OCI-M1 (cell line): ENCODE measurements around the gene CCR5AS.

Experiments used
- DNase-seq: peaks from one replicate; lab custom pipeline; 2025; lab: John Stamatoyannopoulos, UW

The CCR5AS gene

GRCh38 chr3:46429250-46429649, 22.4 kb upstream of the CCR5AS start:
- DNase-seq = no peak

GRCh38 chr3:46427916-46428833, 21.3 kb upstream of the CCR5AS start:
- peak; percentile 81 for DNase-seq

- DNase-seq = peak; percentile 20
Observed at GRCh38 chr3:46427404-46427803, 20.5 kb upstream of the CCR5AS start.

GRCh38 chr3:46426476-46426875, 19.6 kb upstream of the CCR5AS start:
- peak; percentile 27 for DNase-seq

- DNase-seq = no peak
Observed at GRCh38 chr3:46423588-46423987, 16.7 kb upstream of the CCR5AS start.

- no peak for DNase-seq
Observed at GRCh38 chr3:46422617-46423016, 15.8 kb upstream of the CCR5AS start.

GRCh38 chr3:46420931-46421330, 14.1 kb upstream of the CCR5AS start:
- no peak for DNase-seq

- no peak for DNase-seq
Observed at GRCh38 chr3:46419816-46420215, 12.9 kb upstream of the CCR5AS start.

GRCh38 chr3:46417841-46418611, 11.2 kb upstream of the CCR5AS start:
- no peak for DNase-seq

GRCh38 chr3:46416811-46417510, 10.1 kb upstream of the CCR5AS start:
- no peak for DNase-seq

GRCh38 chr3:46416125-46416810, 9.4 kb upstream of the CCR5AS start:
- peak; percentile 59 for DNase-seq

- no peak for DNase-seq
Observed at GRCh38 chr3:46414739-46415138, 7.9 kb upstream of the CCR5AS start.

GRCh38 chr3:46413951-46414350, 7.1 kb upstream of the CCR5AS start:
- no peak for DNase-seq

GRCh38 chr3:46412786-46413298, 6.0 kb upstream of the CCR5AS start:
- no peak for DNase-seq

GRCh38 chr3:46411271-46411670, 4.4 kb upstream of the CCR5AS start:
- no peak for DNase-seq

- DNase-seq = no peak
Observed at GRCh38 chr3:46410669-46411068, 3.8 kb upstream of the CCR5AS start.

GRCh38 chr3:46409739-46410489, 3.0 kb upstream of the CCR5AS start:
- no peak for DNase-seq

- DNase-seq = no peak
Observed at GRCh38 chr3:46408853-46409252, 2.0 kb upstream of the CCR5AS start.

GRCh38 chr3:46407970-46408369, 1.1 kb upstream of the CCR5AS start:
- DNase-seq = peak; percentile 42

- DNase-seq = peak; percentile 51
Observed at GRCh38 chr3:46406443-46406787, 451 bp downstream of the CCR5AS start.
